DMS79 treated with DMSO at 0.1 percent for 48 hours (cell line): Measurements from ENCODE around the gene TMOD3.

Experiments
- DNase-seq: peaks from one replicate; lab custom pipeline; 2025; lab: John Stamatoyannopoulos, UW

The TMOD3 gene

DNA sequence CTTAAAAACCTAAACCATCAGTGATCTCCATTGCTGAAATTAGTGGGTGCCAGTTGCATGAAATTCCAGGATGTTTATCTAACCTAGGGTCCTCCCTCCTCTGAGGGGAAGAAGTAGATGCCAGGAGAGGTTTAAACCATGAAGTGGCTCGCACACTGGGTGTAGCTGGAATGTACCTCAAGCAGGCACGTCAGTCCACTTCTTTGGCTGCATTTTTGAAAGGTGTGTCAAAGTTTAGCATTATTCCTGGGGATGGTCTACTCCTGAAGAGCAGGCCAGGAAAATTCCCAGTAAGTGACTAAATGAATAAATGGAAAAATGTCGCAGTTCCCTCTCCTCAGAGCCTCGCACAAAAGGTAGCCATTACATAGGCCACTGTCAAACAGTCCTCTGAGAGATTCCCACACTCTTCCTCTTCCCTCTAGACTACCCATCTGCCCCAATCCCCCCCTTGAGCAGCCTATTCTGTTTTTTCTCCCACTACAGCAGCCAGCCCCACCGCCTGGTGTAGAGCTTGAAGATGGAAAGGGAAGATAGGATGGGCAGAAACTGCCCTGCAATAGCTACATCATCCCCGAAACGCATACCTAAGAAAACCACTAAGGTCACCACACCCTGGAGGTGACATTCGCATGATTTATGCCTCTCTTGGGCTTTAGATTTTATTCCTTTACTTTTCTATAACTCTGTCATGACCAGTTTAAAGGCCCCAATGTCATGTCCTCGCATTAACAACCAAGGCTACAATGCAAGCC is 655 bp upstream of the TMOD3 start:
- no peak for DNase-seq

DNA sequence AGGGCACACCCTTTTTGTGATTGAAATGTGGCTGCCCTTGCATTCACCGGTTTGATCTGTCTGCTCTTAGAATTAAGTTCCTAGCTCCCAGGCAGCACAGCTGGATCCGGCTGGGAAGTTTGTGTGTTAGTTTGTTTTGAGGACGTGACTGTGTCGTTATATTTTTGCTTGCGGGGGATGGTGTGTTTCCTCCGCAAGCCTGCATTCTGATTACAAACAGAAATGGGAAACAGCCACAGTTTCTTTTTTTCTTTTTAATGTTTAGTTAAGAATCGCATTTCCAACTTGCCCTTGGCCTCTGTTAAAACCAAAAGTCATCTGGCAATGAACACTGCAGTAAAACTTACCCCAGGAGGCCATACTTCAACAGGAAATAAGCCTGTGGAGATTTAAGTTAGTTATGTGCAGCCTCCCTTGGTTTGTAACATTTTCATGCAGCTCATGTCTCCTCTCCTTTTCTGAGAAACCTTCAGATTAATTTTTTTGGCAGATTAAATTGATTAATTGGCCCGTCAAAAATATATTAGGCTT is 888 bp downstream of the TMOD3 start:
- no peak for DNase-seq

DNA sequence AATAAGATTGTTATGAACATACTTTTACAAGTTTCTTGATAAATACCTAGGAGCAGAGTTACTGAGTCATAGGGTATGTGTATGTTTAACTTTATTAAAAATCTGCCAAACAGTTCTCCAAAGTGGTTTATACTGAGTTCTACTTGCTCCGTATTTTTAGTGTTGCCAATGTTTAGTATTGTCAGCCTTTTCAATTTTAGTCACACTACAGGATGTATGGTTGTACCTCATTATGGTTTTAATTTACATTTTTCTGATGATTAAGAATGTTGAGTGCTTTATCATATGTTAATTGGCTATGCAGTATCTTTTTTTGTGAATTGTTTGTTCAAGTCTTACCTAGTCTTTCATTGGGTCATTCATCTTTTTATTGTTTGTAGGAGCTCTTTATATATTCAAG is 4.3 kb downstream of the TMOD3 start:
- DNase-seq = no peak

DNA sequence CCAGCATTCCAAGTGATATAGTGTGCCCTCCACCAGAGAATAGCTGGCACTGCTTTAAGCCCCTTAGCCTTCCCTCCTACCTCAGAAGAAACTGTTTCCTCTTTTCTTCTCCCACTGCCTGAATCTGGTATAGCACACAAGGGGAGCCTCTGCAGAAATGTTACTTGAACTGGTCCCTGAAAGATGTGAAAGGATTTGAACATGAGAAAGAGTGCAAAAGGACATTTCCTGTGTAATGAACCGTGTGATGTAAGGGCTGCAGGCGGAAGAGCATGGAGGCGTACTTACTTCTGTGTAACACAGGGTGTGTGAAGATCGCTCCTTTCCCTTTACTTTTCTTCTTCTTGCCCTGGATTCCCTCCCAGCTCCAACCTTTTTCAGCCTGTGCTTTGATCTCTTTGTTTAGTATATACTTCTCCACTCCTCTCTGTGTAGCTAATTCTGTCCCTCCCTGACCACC is 8.4 kb downstream of the TMOD3 start:
- DNase-seq = no peak

DNA sequence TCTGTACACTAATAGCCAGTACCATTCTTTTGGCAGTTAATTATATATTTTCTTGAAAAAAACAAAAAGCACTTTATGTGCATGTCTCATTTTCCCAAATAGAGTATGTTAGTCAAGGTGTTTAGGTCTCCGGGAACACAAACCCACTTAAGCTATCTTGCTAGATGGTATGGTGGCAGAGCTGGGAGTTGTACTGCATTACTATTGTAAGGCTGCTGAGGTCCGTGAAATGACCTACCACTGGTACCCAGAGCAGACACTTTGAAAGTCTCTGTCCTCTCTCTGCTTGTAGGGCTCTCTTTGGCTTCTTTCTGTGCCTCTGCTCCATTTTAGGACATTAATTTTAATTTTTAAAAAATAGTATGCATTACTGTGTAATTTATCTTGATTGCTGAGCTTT is 8.8 kb downstream of the TMOD3 start:
- DNase-seq = no peak

DNA sequence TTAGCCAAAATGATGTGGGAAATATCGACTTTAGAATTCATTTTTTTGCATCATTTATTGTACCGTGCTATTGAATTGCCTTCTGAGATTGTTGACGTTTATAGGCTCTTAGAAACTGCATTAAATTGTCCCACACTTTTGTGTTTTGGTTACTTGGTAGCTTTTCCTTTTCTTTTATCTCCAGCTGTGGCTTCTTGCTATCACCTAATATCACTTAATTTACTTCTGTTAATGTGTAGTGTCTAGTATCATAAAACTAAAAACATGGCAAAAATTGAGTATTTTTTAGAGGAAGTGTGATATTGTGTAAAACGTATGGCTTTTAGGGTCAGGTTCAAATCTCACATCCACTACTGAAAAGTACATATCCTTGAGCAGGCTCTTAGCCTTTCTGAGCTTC is 11.2 kb downstream of the TMOD3 start:
- no peak for DNase-seq

DNA sequence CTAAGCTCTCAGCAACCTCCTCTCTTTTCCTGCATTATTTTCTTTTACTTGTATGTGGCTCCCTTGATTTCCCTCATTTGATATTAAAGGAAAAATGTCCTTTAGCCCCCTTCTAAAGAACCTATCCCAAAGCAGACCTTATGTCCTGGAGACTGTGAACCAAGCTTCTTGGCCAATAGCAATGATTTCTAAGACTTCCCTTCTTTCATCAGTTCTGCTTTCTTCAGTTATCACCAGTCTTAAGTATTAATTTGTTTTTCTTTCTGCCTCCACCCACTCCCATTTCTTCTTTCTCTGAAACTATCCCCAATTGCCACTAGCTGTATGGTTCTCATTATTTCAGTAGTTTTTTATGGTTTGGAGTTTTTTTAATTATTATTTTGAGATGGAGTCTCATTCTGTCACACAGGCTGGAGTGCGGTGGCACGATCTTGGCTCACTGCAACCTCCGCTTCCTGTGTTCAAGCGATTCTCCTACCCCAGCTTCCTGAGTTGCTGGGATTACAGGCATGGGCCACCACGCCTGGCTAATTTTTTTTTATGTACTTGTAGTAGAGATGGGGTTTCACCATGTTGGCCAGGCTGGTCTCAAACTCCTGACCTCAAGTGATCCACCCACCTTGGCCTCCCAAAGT is 12.1 kb downstream of the TMOD3 start:
- DNase-seq = no peak

DNA sequence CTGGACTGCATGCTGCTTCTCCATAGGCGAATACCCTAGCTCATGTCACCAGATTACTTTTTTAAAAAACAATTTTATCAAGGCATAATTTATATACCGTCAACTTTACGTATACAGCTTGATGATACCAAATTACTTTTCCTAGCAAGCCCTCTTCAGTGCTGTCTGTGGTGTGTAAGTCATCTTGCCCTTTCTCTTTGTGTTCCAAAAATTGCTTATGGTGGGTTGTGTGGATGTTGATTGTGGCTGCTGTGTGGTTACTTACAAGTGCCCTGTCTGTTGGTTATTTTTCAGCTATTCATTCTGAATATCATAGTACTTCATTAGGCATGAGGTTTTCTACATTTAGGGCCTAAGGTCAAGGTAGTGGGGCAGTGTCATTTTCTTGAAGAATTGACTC is 12.8 kb downstream of the TMOD3 start:
- DNase-seq = no peak

DNA sequence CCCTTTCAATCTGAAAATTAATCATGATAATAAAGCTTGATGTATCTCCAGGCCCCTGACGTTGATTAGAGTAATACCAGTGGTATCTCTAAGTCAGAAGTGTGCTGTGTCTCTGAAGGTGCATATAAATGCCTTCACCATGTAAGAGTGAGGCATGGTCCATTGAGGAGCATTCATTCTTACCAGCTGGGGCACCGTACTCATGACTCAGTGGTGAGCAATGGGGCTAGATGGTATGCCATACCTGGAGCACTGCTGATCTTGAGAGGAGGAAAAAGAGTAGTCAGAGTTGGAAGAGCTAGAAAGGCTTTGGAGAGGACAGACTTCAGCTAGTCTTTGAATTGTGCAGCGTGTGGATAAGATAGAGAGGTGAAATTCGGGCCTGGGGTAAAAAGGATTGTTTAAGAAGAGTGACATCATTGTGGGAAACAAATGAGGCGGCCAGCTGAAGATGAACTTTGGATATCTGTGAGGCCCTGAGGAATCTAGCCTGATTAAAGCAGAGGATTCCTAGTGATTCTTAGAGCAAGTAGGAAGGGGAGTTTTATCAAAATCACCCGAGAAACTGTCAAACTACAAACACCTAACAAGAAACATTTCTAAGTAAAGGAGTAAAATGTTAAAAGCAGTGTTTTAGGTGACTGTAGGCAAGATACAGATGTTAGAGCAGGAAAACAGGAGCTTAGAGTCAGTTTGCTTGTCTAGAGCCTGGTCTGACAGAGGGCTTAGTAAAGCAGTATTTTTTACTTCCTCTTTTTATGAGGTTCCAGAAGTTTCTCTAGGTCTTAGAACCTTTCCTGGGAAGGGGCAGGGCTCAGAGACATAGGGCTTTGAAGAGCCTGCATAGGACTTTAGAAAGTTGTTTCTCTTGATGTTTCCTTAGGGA is 13.6 kb downstream of the TMOD3 start:
- DNase-seq = no peak

DNA sequence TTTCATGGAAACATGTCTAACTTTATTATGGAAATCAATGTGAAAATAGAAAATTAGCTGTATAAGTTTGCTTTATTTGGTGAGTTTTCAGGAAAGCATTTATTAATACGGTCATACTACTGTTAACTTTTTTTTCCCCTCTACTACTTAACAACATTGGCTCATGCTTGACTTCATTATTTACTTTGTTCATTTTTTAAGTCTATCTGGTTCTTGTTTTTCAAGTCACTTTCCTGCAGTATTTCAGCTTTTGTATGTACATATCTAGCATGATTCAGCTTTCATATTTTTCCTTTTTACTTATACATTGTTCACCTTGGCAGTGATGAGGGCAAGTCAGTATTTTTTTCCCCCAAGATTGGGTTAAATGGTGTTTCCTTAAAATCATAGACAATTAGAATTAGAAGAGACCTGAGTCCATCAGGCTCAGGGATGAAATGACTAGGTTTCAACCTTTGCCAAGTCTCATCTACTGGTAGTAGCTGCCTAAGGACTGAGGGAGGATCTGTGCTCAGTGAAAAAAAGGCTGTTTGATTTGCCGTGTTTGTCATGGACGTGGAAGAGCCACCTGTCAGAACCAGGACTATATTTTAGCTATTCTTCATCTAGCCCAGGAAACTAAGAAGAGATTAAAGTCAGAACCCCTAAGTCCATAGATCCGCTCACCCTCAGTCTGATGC is 15.4 kb downstream of the TMOD3 start:
- DNase-seq = no peak

DNA sequence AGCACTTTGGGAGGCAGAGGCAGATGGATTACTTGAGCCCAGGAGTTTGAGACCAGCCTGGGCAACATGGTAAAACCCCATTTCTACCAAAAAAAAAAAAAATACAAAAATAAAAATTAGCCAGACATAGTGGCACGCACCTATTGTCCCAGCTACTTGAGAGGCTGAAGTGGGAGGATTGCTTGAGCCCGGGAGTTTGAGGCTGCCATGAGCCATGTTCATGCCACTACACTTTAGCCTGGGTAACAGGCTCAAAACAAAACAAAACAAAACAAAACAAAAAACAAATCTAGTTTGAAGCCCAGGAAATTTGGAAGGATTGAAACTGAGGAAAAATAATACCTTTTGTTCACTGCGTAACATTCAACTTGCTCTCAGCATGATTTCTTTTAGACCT is 16.6 kb downstream of the TMOD3 start:
- no peak for DNase-seq

DNA sequence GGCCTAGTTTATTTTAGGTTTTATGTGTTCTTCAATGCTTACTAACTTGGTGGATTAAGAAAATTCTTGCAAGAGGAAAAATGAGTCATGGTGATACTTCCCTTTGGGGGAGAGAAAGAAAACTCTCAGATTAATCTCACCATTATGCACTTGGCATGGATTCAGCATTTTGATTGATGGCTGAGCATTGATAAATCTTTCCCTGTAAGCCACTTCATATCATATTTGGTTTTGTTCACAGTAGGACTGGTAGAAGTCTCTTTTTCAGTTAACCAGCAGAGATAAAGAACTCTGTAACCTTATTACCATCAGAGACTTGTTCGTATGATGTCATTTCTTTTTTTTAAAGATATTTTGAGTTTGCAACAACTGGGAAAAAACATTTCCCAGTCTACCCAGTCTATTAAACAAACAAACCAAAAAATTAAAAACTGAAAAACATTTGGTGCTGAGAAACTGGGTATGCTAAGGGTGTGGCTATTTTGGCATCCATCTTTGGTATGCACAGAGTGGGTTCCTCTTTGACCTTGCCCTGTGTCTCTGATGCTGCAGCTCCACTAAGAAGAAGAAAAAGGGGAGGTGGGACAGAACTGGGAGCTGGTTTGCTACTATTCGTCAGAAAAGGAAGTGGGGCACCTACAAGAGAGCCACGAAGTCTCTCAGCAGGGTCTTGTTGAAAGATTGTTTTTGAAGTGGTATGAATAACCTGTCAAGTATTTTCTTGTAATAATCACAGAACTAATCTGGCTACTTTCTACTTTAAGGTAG is 17.2 kb downstream of the TMOD3 start:
- no peak for DNase-seq

DNA sequence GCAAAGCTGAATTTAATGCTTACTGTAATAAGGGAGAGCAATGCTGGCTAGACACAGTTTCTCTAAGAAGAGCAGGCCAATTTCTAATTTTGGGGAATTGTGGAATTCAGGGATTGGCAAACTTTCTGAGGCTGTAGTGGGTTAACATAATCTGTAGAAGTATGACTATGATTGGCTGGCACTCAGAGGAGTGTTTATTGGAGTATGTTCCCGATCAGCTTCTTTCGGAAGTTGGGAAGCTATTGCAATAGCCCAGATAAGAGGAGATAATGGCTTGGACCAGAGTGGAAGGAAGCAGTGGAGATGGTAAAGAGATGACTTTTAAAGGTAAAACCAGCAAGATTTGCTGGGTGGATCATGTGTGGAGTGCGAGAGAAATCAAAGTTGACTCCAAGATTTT is 19.4 kb downstream of the TMOD3 start:
- DNase-seq = no peak

DNA sequence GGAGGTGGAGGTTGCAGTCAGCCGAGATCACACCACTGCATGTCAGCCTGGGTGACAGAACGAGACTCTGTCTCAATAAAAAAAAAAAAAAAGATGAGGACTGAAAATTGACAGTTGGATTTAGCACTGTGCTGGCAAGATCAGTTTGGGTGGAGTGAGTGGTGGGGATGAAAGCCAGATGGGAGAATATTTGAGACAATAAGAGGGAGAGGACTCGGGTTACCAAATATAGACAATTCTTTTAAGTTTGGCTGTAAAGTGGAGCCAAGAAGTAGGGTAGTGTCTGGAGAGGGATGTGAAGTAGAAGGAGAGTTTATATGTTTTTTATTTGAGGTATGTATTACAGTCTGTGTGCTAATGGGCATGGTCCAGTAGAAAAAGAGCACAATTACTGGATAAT is 20.4 kb downstream of the TMOD3 start:
- no peak for DNase-seq

DNA sequence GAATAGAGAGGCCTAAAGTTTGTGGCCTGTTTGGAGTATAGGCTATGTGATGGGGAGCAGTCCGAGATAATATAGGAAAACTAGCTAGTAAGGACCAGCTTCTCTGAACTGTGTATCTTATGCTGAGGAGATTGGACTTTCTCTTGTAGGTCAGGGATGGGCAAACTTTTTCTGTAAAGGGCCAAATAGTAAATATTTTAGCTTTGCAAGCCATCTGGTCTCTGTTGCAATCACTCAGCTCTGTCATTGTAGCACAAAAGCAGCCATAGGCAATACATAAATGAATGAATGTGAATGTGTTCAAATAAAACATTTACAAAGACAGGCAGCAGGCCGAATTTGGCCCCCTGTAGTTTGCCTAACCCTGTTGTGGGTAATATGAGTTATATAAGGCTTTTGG is 24.5 kb downstream of the TMOD3 start:
- DNase-seq = no peak

DNA sequence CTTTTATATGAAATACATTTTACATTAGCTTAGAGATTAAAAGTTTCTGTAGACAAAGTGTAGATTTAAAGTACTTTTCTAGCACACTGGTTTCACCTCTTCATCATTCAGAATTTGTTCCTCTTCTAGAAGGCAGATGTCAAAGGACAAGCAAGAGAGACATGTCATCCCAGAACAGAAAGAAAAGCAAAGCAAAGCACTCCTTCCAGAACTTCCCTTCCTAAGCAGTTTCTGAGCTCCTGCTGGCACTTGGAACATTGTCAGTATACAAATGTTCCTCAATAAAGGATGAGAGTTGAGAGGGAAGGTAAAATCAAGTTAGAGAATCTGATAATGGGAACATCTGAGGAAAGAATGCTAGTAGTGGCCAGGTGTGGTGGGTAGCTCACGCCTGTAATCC is 26.2 kb downstream of the TMOD3 start:
- DNase-seq = no peak

DNA sequence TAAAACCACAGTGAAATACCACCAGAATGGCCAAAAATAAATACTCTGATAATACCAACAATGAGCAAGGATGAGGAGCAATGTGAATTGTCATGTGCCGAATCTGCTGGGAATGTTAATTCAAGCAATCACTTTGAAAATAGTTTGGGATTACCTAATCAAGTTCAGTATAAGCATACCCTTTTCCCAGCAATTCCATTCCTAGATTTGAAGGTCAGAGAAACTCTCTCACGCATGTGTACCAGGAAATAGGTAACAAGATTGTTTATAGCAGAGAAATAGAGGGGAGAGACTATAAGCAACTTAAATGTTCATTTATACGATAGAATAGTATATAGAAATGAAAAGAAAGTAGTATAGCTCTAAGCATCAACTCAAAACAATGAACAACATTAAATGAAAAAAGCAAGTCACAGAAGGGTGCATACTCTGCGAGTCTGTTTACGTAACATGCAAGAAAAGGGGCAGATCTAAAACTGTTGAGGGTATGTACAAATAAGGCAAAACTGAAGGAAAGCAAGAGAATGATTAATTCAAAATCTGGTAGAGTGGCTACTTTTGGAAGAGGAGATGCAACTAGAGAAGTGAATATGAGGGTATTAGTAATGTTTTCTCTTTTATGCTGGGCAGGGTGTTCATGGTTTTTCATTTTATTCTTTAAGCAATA is 27.4 kb downstream of the TMOD3 start:
- DNase-seq = no peak

DNA sequence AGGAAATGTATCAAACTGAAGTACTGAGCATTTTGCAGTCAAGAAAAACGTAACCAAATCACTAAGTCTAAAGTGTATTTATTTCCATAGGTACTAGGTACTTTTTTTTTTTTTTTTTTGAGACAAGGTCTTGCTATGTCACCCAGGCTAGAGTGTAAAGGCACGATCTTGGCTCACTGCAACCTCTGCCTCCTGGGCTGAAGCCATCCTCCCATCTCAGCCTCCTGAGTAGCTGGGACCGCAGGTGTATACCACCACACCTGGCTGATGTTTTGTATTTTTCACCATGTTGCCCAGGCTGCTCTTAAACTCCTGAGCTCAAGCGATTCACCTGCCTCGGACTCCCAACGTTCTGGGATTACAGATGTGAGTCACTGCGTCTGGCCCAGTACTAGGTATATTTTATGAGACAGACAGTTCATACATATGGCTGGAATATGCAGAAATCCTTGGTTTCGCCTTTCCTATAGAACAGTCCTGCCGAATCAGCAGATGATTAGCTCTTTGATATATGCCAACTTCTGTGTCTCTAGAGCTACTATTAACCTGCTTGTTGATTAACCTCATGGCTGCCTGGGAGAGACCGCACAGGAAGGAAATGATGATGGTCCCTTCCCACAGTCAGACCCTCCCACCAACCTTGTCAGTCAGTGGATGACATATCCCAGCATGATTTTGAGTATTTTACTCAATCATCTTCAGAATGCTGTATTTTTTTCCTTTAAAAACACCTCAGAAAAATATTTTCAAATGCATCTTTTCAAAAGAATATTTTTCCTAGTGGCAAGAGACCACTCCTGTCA is 32.3 kb downstream of the TMOD3 start:
- no peak for DNase-seq

DNA sequence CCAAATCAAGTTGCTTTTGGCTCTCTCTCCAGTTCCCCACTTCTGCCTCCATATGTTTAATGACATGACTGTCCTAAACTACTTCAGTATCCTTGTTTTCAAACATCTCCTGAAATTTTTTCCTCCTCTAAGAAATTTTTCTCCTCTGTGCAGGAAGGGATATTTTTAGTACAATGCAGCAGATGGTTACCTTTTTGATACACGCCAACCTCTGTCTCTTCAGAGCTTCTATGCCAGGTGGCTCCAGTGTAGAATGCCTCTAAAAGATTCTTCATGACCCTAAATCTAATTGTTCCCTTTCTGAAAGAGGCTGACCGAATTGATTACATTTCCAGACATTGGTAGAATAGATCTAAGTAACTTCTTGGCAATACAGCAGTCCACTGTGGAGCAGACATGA is 33.7 kb downstream of the TMOD3 start:
- DNase-seq = no peak
